Mucosa of stomach (tissue), 1 donor: ENCODE data around the gene SRR.

Source experiments
- H3K27me3 ChIP-seq: one replicate; pipeline ENCODE4 v1.7.0; 2013; ENCODE audit warnings: mild to moderate bottlenecking, low read length; ENCODE audit not compliant: control insufficient read depth, insufficient read depth
- H3K36me3 ChIP-seq: one replicate; pipeline ENCODE4 v1.7.0; 2013; ENCODE audit warnings: low read length; ENCODE audit not compliant: control insufficient read depth, insufficient read depth
- H3K4me1 ChIP-seq: one replicate; pipeline ENCODE4 v1.7.0; 2013; ENCODE audit warnings: mild to moderate bottlenecking, low read length; ENCODE audit not compliant: control insufficient read depth, insufficient read depth
- H3K4me3 ChIP-seq: one replicate; pipeline ENCODE4 v1.7.0; 2013; ENCODE audit warnings: low read length
- H3K9ac ChIP-seq: one replicate; pipeline ENCODE4 v1.7.0; 2013; ENCODE audit warnings: mild to moderate bottlenecking, low read length, moderate library complexity
- H3K9me3 ChIP-seq: one replicate; pipeline ENCODE4 v1.7.0; 2013; ENCODE audit warnings: mild to moderate bottlenecking, low read length, moderate library complexity; ENCODE audit not compliant: control insufficient read depth
- donor health status: Pancreatic carcinoma.

The SRR gene

GRCh38 chr17:2336215-2336851, 32.6 kb downstream of the SRR start, which contains the start of gene TSR1:
TSR1 (minus strand) TSS chr17:2336457; CDS start chr17:2336427, 30 bp downstream.
- Histone ChIP-seq H3K9me3 (no peaks in the 10 kb centered on the region), H3K4me3 (peak within 1 kb of the TSS; percentile 80), H3K36me3 (peaks cover 8% of the 10 kb centered on the region), H3K4me1 (peaks cover 15% of the 10 kb centered on the region), H3K9ac (peak within 1 kb of the TSS; percentile 81), H3K27me3 (no peaks in the 10 kb centered on the region)

DNA sequence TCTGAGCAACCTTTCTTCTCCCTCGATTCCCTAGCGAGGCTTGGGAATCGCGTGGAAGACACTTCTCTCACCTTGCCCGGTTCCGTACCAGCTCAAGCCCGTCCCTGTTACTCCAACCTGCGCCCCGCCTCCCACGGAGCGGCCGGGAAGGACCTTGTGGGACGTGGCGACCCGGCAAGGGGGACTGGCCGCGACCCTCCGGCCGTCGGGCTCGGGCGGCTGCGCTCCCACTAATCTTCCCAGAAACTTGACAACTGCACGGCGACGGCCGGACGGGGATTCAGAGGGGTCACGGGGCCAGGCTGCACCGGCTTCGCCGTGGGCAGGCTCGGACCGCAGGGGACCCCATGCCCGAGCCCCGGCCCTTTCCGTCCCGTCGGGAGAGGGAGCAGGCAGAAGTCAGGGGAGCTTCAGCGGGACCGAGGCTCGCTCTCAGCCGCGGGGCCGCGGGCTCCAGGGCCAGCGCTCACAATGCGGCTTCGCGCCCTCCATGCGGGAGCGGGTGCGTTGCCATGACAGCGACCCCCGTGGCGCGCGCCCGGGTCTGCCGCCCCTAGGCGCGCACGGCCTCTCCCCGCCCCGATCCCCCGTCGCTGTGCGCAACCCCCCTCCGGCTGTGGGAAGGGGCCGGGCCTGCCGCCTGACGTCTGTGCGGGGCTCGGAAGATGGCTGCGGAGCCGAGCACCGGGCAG, 33.2 kb downstream of the SRR start, which contains the start of gene SGSM2:
Gene SGSM2, plus strand, starts transcription at position 650 of the 692 bp plus-strand sequence. CDS start 188 bp downstream, outside the sequence.
- Histone ChIP-seq H3K4me1 (peaks cover 15% of the 10 kb centered on the region), H3K36me3 (peaks cover 8% of the 10 kb centered on the region), H3K9ac (peak within 1 kb of the TSS; percentile 81), H3K9me3 (no peaks in the 10 kb centered on the region), H3K4me3 (peak within 1 kb of the TSS; percentile 80), H3K27me3 (no peaks in the 10 kb centered on the region)

DNA sequence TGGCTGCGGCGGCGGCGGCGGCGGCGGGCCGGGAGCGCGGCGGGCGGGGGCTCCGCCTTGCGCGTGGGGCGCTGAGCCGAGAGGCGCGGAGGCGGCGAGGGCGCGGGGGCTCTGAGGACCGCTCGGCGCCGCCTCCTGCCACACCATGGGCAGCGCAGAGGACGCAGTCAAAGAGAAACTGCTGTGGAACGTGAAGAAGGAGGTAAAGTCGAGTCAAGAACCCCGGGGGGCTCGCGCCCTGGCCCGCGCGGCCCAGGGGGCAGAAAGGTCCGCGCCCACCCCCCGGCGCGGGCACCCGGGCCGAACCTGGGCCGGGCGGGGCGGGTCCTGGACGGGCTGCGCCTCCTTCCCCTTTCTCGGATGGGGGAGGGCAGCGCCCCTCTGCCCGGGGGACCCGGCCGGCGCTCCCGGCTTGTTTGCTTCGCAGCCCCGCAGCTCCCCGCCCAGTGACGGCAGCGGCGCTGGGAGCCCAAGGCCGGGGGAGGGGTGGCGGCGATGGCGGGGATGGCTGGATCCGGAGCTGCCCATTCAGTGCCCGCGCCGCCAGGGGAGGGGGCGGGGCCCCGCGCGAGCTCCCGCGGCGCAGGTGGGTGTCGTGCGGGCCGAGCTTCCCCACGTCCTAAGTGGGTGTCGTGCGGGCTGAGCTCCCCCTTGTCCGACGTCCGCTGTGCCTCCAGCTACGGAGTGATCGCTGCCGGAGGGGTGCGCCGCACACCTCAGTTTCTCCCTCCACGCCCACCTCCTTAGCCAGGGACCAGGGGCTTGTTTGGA, 34.0 kb downstream of the SRR start:
- peaks cover 8% of the 10 kb centered on the region for H3K36me3 ChIP-seq
- peaks cover 15% of the 10 kb centered on the region for H3K4me1 ChIP-seq
- H3K4me3 ChIP-seq: peak overlapping the region; percentile 9
- no peaks in the 10 kb centered on the region for H3K27me3 ChIP-seq
- H3K9me3 ChIP-seq: no peaks in the 10 kb centered on the region
- peak overlapping the region; percentile 78 for H3K9ac ChIP-seq

DNA sequence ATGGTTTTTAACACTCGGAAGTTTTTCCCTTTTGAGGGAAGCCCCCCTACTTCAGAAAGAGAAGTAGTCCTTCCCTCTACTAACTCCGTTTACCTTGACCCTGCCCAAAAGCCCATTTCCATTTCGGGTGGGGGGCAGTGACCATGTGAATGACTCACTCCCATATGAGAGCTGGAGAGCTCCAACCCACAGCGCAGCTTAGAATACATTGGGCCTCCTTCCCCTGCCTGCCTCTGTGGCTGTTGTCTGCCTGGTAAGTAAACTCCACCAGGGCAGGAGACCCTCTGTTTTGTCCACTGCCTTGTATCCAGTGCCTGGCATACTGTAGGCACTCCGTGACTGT, 34.5 kb downstream of the SRR start:
- peak overlapping the region; percentile 78 for H3K9ac ChIP-seq
- H3K4me1 ChIP-seq: peaks cover 19% of the 10 kb centered on the region

GRCh38 chr17:2343421-2343820, 39.7 kb downstream of the SRR start:
- no peaks in the 10 kb centered on the region for H3K36me3 ChIP-seq
- peaks cover 31% of the 10 kb centered on the region for H3K4me1 ChIP-seq
- no peak overlapping the region for H3K9ac ChIP-seq
- no peak overlapping the region for H3K4me3 ChIP-seq
- no peaks in the 10 kb centered on the region for H3K9me3 ChIP-seq
- H3K27me3 ChIP-seq: no peaks in the 10 kb centered on the region

More for the DNA sequence above, 34.5 kb downstream of the SRR start:
- Histone ChIP-seq H3K27me3 (no peaks in the 10 kb centered on the region), H3K9me3 (no peaks in the 10 kb centered on the region), H3K36me3 (peaks cover 8% of the 10 kb centered on the region), H3K4me3 (peak overlapping the region; percentile 9)

- Histone ChIP-seq H3K9me3 (no peaks in the 10 kb centered on the region), H3K27me3 (no peaks in the 10 kb centered on the region), H3K9ac (no peak overlapping the region), H3K4me3 (no peak overlapping the region), H3K4me1 (peaks cover 31% of the 10 kb centered on the region), H3K36me3 (no peaks in the 10 kb centered on the region)
Observed at GRCh38 chr17:2344528-2344927, 40.8 kb downstream of the SRR start.

DNA sequence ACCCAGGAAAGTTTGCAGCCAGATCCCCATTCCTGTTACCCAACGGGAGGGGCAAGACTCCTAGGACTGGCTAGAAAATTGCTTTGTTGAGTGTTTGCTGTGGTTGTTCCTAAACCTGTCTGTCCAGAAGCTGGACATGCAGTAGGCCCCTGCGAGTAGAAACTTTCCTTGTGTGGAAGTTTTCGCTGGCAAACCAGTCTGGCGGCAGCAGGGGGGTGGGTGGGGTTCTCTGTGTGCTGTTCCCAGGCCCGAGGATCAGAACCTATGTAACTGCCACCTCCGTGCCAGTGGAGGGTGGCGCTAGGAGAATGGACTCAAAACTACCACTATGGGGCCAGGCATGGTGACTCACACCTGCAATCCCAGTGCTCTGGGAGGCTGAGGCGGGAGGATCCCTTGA, 42.7 kb downstream of the SRR start:
- Histone ChIP-seq H3K36me3 (no peaks in the 10 kb centered on the region), H3K9me3 (no peaks in the 10 kb centered on the region), H3K4me1 (peaks cover 31% of the 10 kb centered on the region), H3K27me3 (no peaks in the 10 kb centered on the region), H3K9ac (no peak overlapping the region), H3K4me3 (no peak overlapping the region)

DNA sequence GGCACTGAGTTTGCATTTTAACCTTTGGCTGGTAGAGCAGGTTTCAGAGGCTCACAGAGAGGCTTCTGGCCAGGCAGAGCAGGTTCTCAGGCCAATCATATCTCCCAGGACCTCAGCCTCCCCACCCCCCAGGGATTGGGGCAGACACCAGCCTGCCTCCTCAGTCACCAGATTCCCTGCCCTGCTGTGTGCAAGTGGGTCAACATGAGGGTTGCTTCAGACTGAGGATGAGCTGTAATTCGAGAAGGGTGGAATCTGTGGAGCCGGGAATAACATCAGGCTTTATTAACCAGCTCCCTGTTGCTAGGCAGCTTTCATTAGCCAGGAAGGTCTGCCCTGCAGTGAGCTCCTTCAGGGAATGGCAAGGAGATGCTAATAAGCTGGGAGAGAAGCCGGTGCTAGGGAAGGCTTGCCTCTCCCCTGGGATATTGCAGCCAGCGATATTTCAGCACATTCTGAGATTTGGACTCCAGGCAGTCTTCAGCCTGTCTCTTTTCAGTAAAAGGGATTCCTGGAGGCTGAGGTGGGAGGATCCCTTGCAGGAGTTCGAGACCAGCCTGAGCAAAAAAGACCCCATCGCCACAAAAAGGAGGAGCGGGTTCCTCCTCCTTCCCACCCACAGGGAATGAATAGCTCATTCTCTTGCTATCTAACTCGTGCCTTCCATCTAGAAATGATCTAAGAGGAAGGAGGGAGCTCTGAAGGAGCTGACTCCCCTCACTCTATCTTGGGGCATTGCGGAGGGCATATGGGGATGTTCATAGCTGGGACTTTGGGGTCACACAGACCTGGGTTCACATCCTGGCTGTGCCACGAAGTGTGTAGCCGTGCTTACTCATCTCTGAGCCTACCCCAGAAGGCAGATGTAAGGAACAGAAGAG, 44.3 kb downstream of the SRR start:
- Histone ChIP-seq H3K36me3 (no peaks in the 10 kb centered on the region), H3K9ac (no peak overlapping the region), H3K4me1 (peaks cover 30% of the 10 kb centered on the region), H3K27me3 (no peaks in the 10 kb centered on the region), H3K4me3 (no peak overlapping the region), H3K9me3 (no peaks in the 10 kb centered on the region)

- H3K36me3 ChIP-seq: no peaks in the 10 kb centered on the region
- no peaks in the 10 kb centered on the region for H3K27me3 ChIP-seq
- no peak overlapping the region for H3K9ac ChIP-seq
- H3K4me3 ChIP-seq: no peak overlapping the region
- peaks cover 18% of the 10 kb centered on the region for H3K4me1 ChIP-seq
- no peaks in the 10 kb centered on the region for H3K9me3 ChIP-seq
Observed at GRCh38 chr17:2351269-2351668, 47.5 kb downstream of the SRR start.

DNA sequence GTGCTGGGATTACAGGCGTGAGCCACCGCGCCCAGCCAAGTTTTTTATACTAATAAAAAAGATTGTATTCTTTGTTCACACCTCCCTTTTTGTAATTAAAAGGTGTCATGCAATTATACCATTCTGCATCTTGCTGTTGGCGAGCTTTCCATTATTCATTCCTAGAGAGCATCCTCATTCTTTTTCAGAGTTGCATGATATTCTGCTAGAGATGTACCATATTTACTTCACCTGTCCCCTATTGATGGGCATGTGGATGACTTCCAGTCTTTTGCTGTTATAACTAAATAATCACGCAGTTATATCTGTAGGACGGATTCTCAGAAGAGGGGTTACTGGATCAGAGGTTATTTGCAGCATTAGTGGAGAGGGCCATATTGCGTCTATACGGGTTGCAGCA, 50.6 kb downstream of the SRR start:
- no peak overlapping the region for H3K4me3 ChIP-seq
- H3K9me3 ChIP-seq: no peaks in the 10 kb centered on the region
- H3K27me3 ChIP-seq: no peaks in the 10 kb centered on the region
- H3K9ac ChIP-seq: no peak overlapping the region
- peaks cover 15% of the 10 kb centered on the region for H3K4me1 ChIP-seq
- no peaks in the 10 kb centered on the region for H3K36me3 ChIP-seq

GRCh38 chr17:2357237-2357636, 53.5 kb downstream of the SRR start:
- no peaks in the 10 kb centered on the region for H3K9me3 ChIP-seq
- no peaks in the 10 kb centered on the region for H3K27me3 ChIP-seq
- no peak overlapping the region for H3K9ac ChIP-seq
- no peak overlapping the region for H3K4me3 ChIP-seq
- no peaks in the 10 kb centered on the region for H3K36me3 ChIP-seq
- peaks cover 41% of the 10 kb centered on the region for H3K4me1 ChIP-seq
